H7 (cell line): ENCODE measurements around the gene PPM1H. TPM values are rescaled to one million over a fixed set of nuclear protein-coding genes. Genes with fewer than 3 reads are reported as not detected.
A peak's percentile ranks its signal among the peaks of the same experiment; 100 is the strongest.
"Not testable (repeated sequence)": the region's sequence is repeated elsewhere in the genome, so short reads cannot be mapped to it uniquely, and the experiment has no call there.

ENCODE experiments used
- DNase-seq: peaks from one replicate; pipeline ENCODE4 v3.0.0; 2012
- H3K27me3 ChIP-seq: 2 replicates; pipeline ENCODE4 v1.6.0; 2011; ENCODE audit warnings: mild to moderate bottlenecking, low read length; ENCODE audit not compliant: control insufficient read depth, insufficient read depth
- H3K36me3 ChIP-seq: replicated peaks from 2 replicates; pipeline ENCODE4 v1.5.1; 2011; ENCODE audit warnings: low read length; ENCODE audit not compliant: control insufficient read depth, insufficient read depth
- H3K4me3 ChIP-seq: 2 replicates; pipeline ENCODE4 v1.5.1; 2011; ENCODE audit warnings: low read depth, mild to moderate bottlenecking, control low read depth, low read length, moderate library complexity; ENCODE audit not compliant: insufficient read depth
- total RNA-seq: library from RNA; depleted of rRNA; stranded (reverse); fragments of >200 nt; shearing (Covaris generic); gene quantifications from 2 replicates; pipeline ENCODE4 v1.2.3, GENCODE V29; 2014

PPM1H gene
- total RNA-seq, 1 experiment from 2014 or later = 17.0 TPM

DNA sequence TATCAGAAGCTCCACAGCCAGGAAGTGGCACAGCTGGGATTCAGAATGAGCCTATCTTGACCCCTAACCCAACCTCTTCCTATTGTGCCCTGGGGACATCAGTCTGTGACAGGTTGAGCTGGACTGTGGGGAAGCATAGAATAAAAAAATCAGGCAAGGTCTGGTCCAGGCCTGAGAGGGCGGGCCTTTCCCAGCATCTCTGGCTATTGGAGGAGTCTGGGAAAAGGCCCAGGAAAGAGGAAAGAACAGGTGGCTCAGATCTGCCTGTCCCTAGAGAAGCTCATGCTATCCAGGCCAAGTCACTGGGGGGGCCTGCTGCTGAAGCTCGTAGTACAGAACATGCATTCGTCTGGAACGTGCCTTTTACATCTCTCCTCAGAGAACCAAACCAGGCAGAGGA lies 100.5 kb downstream of the PPM1H start:
- no peak overlapping the region for H3K4me3 ChIP-seq
- no peaks in the 10 kb centered on the region for H3K27me3 ChIP-seq
- H3K36me3 ChIP-seq = peaks cover 4% of the 10 kb centered on the region
- no peak for DNase-seq

DNA sequence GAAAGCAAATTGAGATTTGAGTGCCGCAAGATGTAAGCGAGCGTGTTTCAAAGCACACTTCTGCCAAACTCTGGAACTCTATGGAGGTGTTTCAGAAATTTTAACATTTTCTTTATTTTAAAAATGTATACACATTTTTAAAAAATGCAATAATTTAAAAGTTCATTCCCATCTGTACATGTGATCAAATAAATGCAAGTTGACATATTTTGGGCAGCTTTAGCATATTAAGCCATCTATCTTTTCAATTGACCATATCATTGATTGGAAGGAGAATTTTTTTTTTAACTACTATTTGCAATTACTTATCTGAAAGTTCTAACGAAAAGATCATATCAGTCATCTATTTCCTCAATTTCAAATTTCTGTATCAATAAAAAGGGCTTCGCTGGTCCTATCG lies 101.3 kb downstream of the PPM1H start:
- no peak overlapping the region for H3K4me3 ChIP-seq
- no peak for DNase-seq
- H3K36me3 ChIP-seq = peaks cover 4% of the 10 kb centered on the region
- no peaks in the 10 kb centered on the region for H3K27me3 ChIP-seq

DNA sequence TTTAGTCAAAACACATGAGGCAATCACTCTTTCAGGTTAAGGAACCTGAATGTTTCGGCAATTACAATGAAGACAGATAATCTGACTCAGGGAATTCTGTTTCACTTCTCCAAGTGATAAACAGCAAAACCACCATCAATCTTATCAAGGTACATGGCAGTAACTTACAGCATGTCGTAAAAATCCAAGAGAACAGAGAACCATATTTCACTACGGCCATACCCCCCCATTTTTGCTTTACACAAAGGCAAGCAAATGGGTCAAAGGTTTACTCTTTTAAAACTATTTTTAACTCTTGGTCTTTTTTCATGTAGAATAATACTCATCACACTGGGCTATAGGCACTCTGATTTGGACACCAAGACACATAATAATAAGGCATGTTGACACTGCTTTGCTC lies 102.4 kb downstream of the PPM1H start:
- H3K4me3 ChIP-seq = no peak overlapping the region
- DNase-seq = no peak
- no peaks in the 10 kb centered on the region for H3K27me3 ChIP-seq
- H3K36me3 ChIP-seq = peaks cover 4% of the 10 kb centered on the region

DNA sequence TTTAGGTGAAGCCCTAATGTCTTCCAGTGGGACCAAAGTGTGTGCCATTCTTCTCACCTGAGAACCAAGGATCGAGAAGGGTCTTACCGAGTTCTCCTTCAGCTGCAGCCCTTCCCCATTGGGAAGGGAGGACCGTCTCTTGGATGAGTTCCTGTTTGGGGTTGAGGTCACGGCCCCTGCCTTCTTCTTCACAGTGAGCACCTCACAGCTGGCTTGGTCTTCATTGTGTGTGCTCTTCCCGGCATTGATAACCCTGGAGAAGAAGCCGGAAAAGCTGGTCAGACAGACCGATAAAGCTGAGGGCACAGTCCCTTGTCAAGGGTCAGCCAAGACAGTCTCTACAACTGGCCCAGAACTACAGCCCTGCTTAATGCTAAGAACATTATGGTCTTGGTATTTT lies 102.9 kb downstream of the PPM1H start:
- no peak for DNase-seq
- no peaks in the 10 kb centered on the region for H3K27me3 ChIP-seq
- H3K36me3 ChIP-seq = peaks cover 4% of the 10 kb centered on the region
- no peak overlapping the region for H3K4me3 ChIP-seq

DNA sequence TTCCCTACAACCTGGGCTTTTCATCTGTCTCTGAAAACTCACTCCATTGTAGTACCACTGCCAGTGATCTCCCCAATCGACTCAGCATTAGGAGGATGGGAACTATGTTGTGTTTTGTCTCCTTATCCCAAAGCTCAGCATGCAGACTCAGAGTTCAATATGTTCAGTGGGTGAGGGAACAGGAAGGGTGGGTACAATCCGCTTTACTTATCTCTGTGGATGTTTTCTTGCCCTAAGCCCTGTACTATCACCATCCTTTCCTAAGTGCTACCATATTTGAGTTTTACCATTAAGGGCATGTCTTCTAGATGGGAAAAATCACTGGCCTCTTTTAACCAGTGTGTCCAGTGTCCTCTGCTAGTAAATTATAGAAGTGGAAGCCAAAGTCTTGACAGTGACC lies 107.1 kb downstream of the PPM1H start:
- DNase-seq = no peak
- no peaks in the 10 kb centered on the region for H3K27me3 ChIP-seq
- H3K4me3 ChIP-seq = no peak overlapping the region
- peaks cover 4% of the 10 kb centered on the region for H3K36me3 ChIP-seq

DNA sequence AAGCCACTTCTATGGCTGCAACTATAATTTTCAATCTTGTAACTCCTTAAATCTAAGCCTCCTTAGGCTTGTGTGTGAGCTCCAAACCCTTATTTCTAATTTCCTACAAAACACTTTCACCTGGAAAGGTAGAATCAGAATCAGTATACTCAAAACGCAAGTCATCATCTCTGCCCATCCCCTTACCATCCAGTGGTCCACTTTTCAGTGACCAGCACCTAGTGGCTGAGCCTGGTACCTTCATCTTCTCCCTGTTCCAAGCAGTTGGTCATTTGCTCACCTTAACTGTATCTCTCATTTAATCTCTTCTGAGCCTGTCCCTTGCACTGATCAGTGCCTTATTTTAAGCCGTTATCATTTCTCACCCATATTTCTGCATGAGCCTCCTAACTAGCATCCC lies 107.9 kb downstream of the PPM1H start:
- no peak for DNase-seq
- Histone ChIP-seq H3K4me3 (no peak overlapping the region), H3K27me3 (no peaks in the 10 kb centered on the region)

DNA sequence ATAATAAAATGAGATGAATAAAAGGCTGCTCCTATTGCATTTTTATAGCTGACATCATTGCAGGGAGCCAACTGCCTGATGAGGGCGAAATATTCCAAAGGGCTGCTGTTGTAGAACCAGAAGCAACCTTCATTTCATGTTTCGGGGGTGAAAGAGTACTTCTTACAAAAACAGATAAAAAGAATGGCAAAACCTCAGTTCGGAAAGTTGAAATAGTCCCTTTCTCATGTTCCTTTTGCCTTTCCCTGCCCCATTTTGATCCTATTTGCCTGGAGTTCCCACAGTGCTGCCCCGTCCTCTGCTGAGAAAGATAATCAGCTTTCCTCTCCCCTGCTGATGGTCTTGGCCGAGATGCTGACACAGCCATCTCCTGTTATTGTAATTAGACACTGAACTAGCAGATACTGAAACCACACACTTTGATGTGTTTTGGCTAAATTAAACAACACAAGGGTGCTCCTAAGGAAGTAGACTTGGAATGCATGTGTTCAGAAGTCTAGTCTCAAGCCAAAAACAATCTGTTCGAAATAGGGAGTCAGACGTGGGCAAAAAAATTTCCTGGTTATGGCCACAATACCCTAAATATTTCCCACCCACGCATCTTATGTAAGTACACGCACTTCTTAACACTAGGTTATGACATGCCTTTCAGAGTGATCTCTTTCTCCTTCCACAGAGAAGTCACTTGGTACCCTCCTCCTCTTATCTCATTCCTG lies 117.2 kb downstream of the PPM1H start:
- no peaks in the 10 kb centered on the region for H3K27me3 ChIP-seq
- no peaks in the 10 kb centered on the region for H3K36me3 ChIP-seq
- DNase-seq = peak; percentile 42
- H3K4me3 ChIP-seq = no peak overlapping the region

More for the DNA sequence above, 107.9 kb downstream of the PPM1H start:
- H3K36me3 ChIP-seq = peaks cover 4% of the 10 kb centered on the region

DNA sequence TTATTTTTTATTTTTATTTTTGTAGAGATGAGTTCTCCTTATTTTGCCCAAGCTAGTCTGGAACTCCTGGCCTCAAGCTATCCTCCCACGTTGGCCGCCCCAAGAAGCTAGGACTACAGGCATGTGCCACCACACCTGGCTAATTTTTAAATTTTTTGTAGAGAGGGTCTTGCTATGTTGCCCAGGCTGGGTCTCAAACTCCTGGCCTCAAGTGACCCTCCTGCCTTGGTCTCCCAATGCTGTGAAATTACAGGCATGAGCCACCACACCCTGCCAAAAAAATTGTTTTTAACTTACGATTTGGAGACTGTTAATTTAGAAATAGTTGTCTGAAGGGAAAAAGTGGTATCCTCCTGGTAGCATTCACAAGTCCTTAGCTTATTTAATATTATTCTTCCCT lies 120.7 kb downstream of the PPM1H start:
- no peaks in the 10 kb centered on the region for H3K36me3 ChIP-seq
- H3K27me3 ChIP-seq = no peaks in the 10 kb centered on the region
- DNase-seq = no peak
- no peak overlapping the region for H3K4me3 ChIP-seq

DNA sequence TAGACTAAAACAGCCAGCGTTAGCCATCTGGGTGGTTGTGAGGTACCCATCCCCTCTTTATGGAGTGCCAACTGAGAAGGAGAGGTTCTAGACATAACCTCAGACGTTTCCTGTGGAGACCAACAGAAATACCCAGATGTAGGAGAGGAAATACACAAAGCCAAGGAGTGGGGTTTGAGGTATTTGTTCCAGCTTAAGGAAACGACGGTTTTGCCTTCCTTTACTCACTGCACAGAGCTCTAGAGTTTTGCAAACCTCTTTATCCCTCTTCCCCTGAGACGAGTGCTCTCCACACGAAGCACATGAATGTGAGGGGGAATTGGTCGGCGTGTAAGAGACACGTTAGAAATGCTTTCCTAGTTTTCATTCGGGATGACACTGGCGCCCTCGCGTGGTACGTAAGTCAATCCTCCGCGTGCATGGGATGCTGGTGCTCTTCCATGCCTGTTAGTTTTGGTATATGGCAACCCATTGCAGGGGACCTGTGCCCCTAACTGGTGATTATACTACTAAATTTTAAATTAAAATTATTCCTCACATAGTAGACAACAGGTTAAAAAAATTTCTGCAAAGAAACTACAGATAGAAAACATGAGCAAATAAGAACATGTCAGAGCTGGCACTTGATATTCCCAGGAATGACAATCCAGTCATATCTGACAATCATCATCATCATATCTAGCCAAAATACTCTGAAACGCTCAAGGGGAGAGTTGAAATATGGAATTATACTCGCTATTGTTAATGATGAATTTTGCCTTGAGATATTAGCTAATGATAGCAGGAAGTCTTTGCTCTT lies 121.7 kb downstream of the PPM1H start:
- peak; percentile 69 for DNase-seq
- Histone ChIP-seq H3K36me3 (no peaks in the 10 kb centered on the region), H3K4me3 (no peak overlapping the region), H3K27me3 (no peaks in the 10 kb centered on the region)

DNA sequence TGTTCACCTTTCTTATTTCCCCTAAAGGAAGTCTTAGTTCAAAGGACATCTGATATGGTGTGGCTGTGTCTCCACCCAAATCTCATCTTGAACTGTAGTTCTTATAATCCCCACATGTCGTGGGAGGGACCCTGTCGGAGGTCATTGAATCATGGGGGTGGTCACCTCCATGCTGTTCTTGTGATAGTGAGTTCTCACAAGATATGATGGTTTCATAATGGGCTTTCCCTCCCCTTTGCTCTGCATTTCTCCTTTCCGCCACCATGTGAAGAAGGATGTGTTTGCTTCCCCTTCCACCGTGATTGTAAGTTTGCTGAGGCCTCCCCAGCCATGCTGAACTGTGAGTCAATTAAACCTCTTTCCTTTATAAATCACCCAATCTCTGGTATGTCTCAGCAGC lies 123.5 kb downstream of the PPM1H start:
- not testable (repeated sequence) for H3K36me3 ChIP-seq, DNase-seq, H3K4me3 ChIP-seq, H3K27me3 ChIP-seq

DNA sequence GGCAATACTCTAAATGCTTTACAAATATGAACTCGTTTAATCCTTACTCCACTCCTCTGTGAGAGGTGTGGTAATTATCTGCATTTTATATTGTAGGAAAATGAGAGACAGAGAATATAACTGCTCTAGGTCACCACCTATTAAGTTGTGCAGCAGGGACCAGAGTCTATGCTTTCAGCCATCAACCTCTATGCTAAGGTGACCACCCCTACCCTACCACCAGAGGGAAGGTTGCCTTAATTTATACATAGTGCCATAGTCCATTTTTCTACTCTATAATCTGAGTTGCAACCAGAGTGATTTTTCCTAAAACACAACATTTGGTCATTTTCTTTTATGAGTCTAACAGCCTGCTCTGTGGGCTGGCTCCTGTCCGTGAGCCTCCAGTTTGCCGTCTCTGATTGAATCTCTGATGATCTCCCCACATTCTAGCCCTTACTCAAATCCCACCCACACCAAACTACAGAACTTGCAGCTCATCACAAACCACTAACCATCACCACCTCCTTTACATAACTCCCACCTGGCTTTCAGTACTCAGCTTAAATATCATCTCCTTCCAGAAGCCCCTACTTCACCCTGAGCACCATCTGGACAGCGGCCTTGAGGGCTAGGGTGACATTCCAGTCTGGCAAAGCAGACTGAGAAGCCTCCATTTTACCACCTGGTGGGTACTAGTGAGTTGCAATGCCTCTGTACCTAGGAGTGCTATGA lies 126.6 kb downstream of the PPM1H start:
- no peak for DNase-seq
- H3K4me3 ChIP-seq = no peak overlapping the region
- no peaks in the 10 kb centered on the region for H3K36me3 ChIP-seq
- no peaks in the 10 kb centered on the region for H3K27me3 ChIP-seq

DNA sequence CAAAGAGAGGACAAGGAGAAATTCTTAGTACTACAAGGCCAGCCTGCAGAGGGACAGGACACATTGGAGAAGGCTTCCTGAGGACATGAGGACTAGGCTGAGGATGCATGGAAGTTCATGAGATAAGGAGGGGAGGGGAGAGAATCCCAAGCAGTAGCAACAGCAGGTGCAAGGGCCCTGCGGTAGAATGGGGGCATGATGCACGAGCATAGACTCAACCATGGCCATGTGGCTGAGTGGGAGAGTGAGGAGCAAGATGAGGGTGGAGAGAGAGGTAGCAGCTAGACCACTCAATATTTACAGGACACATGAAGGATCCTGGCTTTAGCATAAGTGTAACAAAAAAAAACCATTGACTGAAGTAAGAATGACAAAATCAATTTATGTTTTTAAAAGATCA lies 128.1 kb downstream of the PPM1H start:
- H3K27me3 ChIP-seq = no peaks in the 10 kb centered on the region
- no peaks in the 10 kb centered on the region for H3K36me3 ChIP-seq
- H3K4me3 ChIP-seq = no peak overlapping the region
- no peak for DNase-seq

DNA sequence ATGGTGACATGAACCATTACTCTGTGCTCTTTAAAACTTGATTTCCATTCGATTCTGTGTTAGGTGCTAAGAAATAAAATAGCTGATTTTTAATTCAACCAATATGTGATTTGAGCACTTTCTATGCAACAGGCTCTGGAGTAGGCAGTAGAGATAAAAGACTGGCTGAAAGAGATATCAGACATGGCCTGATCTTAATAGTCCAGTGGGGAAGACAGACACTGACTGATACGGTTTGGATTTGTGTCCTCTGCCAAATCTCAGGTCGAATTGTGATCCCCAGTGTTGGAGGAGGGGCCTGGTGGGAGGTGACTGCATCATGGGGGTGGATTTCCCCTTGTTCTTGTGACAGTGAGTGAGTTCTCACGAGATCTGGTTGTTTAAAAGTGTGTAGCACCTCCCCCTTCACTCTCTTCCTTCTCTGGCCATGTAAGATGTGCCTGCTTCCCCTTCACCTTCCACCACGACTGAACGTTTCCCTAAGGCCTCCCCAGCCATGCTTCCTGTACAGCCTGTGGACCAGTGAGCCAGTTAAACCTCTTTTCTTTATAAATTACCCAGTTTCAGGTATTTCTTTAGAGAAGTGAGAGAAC lies 128.6 kb downstream of the PPM1H start:
- H3K36me3 ChIP-seq = no peaks in the 10 kb centered on the region
- no peak overlapping the region for H3K4me3 ChIP-seq
- no peak for DNase-seq

DNA sequence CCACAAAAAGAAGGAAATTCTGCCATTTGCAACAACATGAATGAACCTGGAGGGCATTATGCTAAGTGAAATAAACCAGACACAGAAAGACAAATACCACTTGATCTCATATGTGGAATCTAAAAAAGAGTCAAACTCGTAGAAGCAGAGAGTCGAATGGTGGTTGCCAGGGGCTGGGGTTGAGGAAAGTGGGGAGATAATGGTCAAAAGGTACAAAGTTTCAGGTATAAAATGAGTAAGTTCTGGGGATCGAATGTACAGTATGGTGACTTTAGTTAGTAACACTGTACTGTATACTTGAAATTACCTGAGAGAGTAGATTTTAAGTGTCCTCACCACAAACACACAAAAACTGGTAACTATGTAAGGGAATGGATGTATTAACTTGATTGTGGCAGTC lies 129.4 kb downstream of the PPM1H start:
- DNase-seq = no peak
- Histone ChIP-seq H3K36me3 (no peaks in the 10 kb centered on the region), H3K4me3 (no peak overlapping the region), H3K27me3 (no peaks in the 10 kb centered on the region)

More for the DNA sequence above, 128.6 kb downstream of the PPM1H start:
- H3K27me3 ChIP-seq = no peaks in the 10 kb centered on the region
